Body of pancreas (tissue), 4 donors: ENCODE measurements around the gene ZSCAN1. TPM values are rescaled to one million over a fixed set of nuclear protein-coding genes. Genes with fewer than 3 reads are reported as not detected.

ENCODE experiments used
- ATAC-seq: fragments of 150-250 bp; one replicate; pipeline ENCODE4 v1.9.1; 2016
- DNase-seq, 4 donors: peaks; one replicate each; pipeline ENCODE4 v3.0.0-alpha.2; 2019
- H3K27ac ChIP-seq, 4 donors: fragments of 200-600 bp; sonication (generic); 1 replicate in 3 of 4; 2 replicates in 1 of 4; pipeline versions ENCODE4 v1.5.1 to v1.6.1; 2016 to 2019; ENCODE audit warnings: mild to moderate bottlenecking in 1 of 4, mixed read lengths in 1 of 4, moderate library complexity in 1 of 4
- H3K27me3 ChIP-seq, 2 donors: fragments of 200-600 bp; sonication (generic); one replicate each; pipeline ENCODE4 v1.6.0; 2016; ENCODE audit warnings: mild to moderate bottlenecking in 1 of 2
- H3K36me3 ChIP-seq, 2 donors: fragments of 200-600 bp; sonication (generic); replicated peaks in 1 of 2; 2 replicates each; pipeline ENCODE4 v1.5.1; 2016; ENCODE audit warnings: low read depth in 2 of 2; ENCODE audit not compliant: insufficient read depth in 1 of 2
- H3K4me1 ChIP-seq: fragments of 200-600 bp; sonication (generic); one replicate; pipeline ENCODE4 v1.6.0; 2016
- H3K4me3 ChIP-seq, 2 donors: fragments of 200-600 bp; sonication (generic); 1 replicate in 1 of 2; 2 replicates in 1 of 2; pipeline ENCODE4 v1.5.1; 2016 to 2019
- H3K9me3 ChIP-seq, 3 donors: fragments of 200-600 bp; sonication (generic); 1 replicate in 2 of 3; 2 replicates in 1 of 3; pipeline ENCODE4 v1.5.1; 2016
- CTCF ChIP-seq, 7 experiments: fragments of 450-650 bp in 4 of 7; fragments of 200-600 bp in 3 of 7; sonication (generic) in 3 of 7; IDR thresholded peaks; one replicate each; pipeline ENCODE4 v1.5.1; 2016 to 2019; ENCODE audit warnings: antibody characterized with exemption in 7 of 7
- POLR2A ChIP-seq, 3 donors: fragments of 450-650 bp; IDR thresholded peaks; one replicate each; pipeline ENCODE4 v1.6.1; 2016; ENCODE audit warnings: antibody characterized with exemption in 3 of 3, mild to moderate bottlenecking in 2 of 3
- WGBS, 2 donors: methylation state at CpG; one replicate each; pipeline ENCODE4 v1.1.5; 2017; 5-methylcytosine and 5-hydroxymethylcytosine counted together
- intact Hi-C: fragments of 100-400 bp; cut with DNase I; formaldehyde crosslinking; loops from one replicate; pipeline ENCODE4 v1.15.1; 2023
- total RNA-seq, 2 donors: library from RNA; depleted of rRNA; stranded (reverse); fragments of >200 nt; gene quantifications; one replicate each; pipeline ENCODE4 v1.1.0, GENCODE V29; 2016

Gene ZSCAN1
- total RNA-seq, 2 donors from 2014 or later = not detected

GRCh38 chr19:58044391-58044790 lies 10.6 kb downstream of the ZSCAN1 start:
- ATAC-seq (no peak), DNase-seq (no peak)
- intact Hi-C loops = no loop called here
- TF ChIP-seq CTCF (IDR thresholded peaks at IDR 0.05) (no peak), POLR2A (IDR thresholded peaks at IDR 0.05) (no peak)
- no peak overlapping the region for H3K27ac ChIP-seq
- H3K4me3 ChIP-seq = no peak overlapping the region
- H3K9me3 ChIP-seq = peaks cover 0 to 32% (median 0%) of the 10 kb centered on the region in 3 donors
- no peaks in the 10 kb centered on the region for H3K27me3 ChIP-seq
- H3K4me1 ChIP-seq = no peaks in the 10 kb centered on the region
- H3K36me3 ChIP-seq = no peaks in the 10 kb centered on the region
- 62 to 71% methylated on average over 21 to 35 of the region's 42 CpGs for WGBS, 2 donors

- DNase-seq (no peak), ATAC-seq (no peak)
- WGBS, 2 donors = 85 to 92% methylated on average over 18 to 26 of the region's 26 CpGs
- Histone ChIP-seq H3K4me1 (no peaks in the 10 kb centered on the region), H3K27ac (no peak overlapping the region), H3K9me3 (peaks cover 0 to 37% (median 0%) of the 10 kb centered on the region in 3 donors), H3K36me3 (no peaks in the 10 kb centered on the region), H3K4me3 (no peak overlapping the region), H3K27me3 (no peaks in the 10 kb centered on the region)
- TF ChIP-seq POLR2A (IDR thresholded peaks at IDR 0.05) = no peak
- no peak for TF ChIP-seq CTCF (IDR thresholded peaks at IDR 0.05)
- intact Hi-C loops = no loop called here
Observed at GRCh38 chr19:58044886-58045285, 11.1 kb downstream of the ZSCAN1 start.

- H3K27me3 ChIP-seq = no peaks in the 10 kb centered on the region
- intact Hi-C loops = no loop called here
- H3K9me3 ChIP-seq = peaks cover 0 to 40% (median 0%) of the 10 kb centered on the region in 3 donors
- H3K27ac ChIP-seq = no peak overlapping the region
- H3K4me3 ChIP-seq = no peak overlapping the region
- H3K4me1 ChIP-seq = no peaks in the 10 kb centered on the region
- no peaks in the 10 kb centered on the region for H3K36me3 ChIP-seq
- no peak for DNase-seq
- TF ChIP-seq CTCF (IDR thresholded peaks at IDR 0.05) (no peak), POLR2A (IDR thresholded peaks at IDR 0.05) (no peak)
- no peak for ATAC-seq
- 85 to 88% methylated on average over 15 to 24 of the region's 24 CpGs for WGBS, 2 donors
Observed at GRCh38 chr19:58045411-58046050, 11.7 kb downstream of the ZSCAN1 start.

GRCh38 chr19:58046856-58047255 lies 13.0 kb downstream of the ZSCAN1 start:
- ATAC-seq (no peak), DNase-seq (no peak)
- H3K27ac ChIP-seq = no peak overlapping the region
- intact Hi-C loops = no loop called here
- 55% methylated on average over 7 of the region's 7 CpGs; no CpG with 5 or more reads in 1 of the 2 donors for WGBS, 2 donors
- H3K4me3 ChIP-seq = no peak overlapping the region
- no peaks in the 10 kb centered on the region for H3K27me3 ChIP-seq
- TF ChIP-seq POLR2A (IDR thresholded peaks at IDR 0.05) (no peak), CTCF (IDR thresholded peaks at IDR 0.05) (no peak)
- no peaks in the 10 kb centered on the region for H3K36me3 ChIP-seq
- no peaks in the 10 kb centered on the region for H3K4me1 ChIP-seq
- H3K9me3 ChIP-seq = peaks cover 0 to 38% (median 0%) of the 10 kb centered on the region in 3 donors

GRCh38 chr19:58047672-58048071 lies 13.8 kb downstream of the ZSCAN1 start:
- peaks cover 0 to 35% (median 0%) of the 10 kb centered on the region in 3 donors for H3K9me3 ChIP-seq
- 82 to 83% methylated on average over 4 to 12 of the region's 12 CpGs for WGBS, 2 donors
- no peaks in the 10 kb centered on the region for H3K36me3 ChIP-seq
- no peak for ATAC-seq
- H3K4me1 ChIP-seq = no peaks in the 10 kb centered on the region
- intact Hi-C loops = no loop called here
- TF ChIP-seq POLR2A (IDR thresholded peaks at IDR 0.05) (no peak), CTCF (IDR thresholded peaks at IDR 0.05) (no peak)
- H3K27ac ChIP-seq = no peak overlapping the region
- no peak for DNase-seq
- no peak overlapping the region for H3K4me3 ChIP-seq
- H3K27me3 ChIP-seq = no peaks in the 10 kb centered on the region
